Nephron progenitor cell (in vitro differentiated cells): Measurements from ENCODE around the gene NGEF.

Experiments used
- DNase-seq: peaks from one replicate; pipeline ENCODE4 v3.0.0; 2021
- H3K27ac Mint-ChIP-seq: 2 replicates; pipeline ENCODE4 v1.8.0; 2021; ENCODE audit warnings: mild to moderate bottlenecking, moderate library complexity, mixed read lengths
- H3K27me3 Mint-ChIP-seq: 2 replicates; pipeline ENCODE4 v1.8.0; 2021; ENCODE audit warnings: mild to moderate bottlenecking, low read depth, mixed read lengths; ENCODE audit not compliant: poor library complexity
- H3K36me3 Mint-ChIP-seq: 2 replicates; pipeline ENCODE4 v1.8.0; 2021; ENCODE audit warnings: low read depth, mixed read lengths
- H3K4me1 Mint-ChIP-seq: 2 replicates; pipeline ENCODE4 v1.8.0; 2021; ENCODE audit warnings: mixed read lengths
- H3K4me3 Mint-ChIP-seq: 2 replicates; pipeline ENCODE4 v1.8.0; 2021; ENCODE audit warnings: mild to moderate bottlenecking, moderate library complexity, mixed read lengths
- H3K9me3 Mint-ChIP-seq: 2 replicates; pipeline ENCODE4 v1.8.0; 2021; ENCODE audit warnings: mild to moderate bottlenecking, moderate library complexity, mixed read lengths
- CTCF ChIP-seq: fragments of 200-600 bp; sonication (generic); IDR thresholded peaks from 2 replicates; pipeline ENCODE4 v1.5.0; 2021; ENCODE audit warnings: antibody characterized with exemption

NGEF gene

DNA sequence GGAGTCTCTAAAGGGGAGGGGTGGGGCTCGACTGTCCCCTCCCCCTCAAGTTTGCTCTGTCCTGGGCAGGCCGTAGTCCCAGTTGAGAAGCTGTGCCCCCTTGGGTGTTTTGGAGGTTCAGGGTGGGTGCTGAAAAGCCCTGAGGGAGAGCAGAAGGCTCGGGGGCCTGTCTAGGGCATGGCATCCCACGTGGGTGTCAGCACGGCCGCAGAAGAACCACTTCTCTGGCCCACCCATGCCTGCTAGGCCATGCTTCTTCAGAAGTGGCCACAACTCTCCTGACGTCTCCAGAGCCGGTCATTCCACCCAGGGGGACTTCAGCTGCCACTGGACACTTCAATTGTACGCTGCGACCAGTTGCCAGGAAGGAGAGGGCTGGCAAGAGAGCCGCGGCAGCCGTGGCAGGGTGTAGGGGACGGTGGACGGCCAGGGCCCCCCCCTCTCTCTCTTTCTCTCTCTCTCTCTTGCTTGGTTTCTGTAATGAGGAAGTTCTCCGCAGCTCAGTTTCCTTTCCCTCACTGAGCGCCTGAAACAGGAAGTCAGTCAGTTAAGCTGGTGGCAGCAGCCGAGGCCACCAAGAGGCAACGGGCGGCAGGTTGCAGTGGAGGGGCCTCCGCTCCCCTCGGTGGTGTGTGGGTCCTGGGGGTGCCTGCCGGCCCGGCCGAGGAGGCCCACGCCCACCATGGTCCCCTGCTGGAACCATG lies 46.9 kb upstream of the NGEF start, which contains the start of gene INPP5D:
TSS of gene INPP5D (plus strand) at position 546 of the 704 bp plus-strand sequence. CDS start at position 683, 137 bp downstream.
- H3K36me3 Mint-ChIP-seq = no peaks in the 10 kb centered on the region
- peaks cover 48% of the 10 kb centered on the region for H3K4me1 Mint-ChIP-seq
- no peak within 1 kb of the TSS for H3K4me3 Mint-ChIP-seq
- peak within 1 kb of the TSS; percentile 90 for H3K27ac Mint-ChIP-seq
- H3K9me3 Mint-ChIP-seq = no peaks in the 10 kb centered on the region
- peaks cover 15% of the 10 kb centered on the region for H3K27me3 Mint-ChIP-seq
- TF ChIP-seq CTCF = no peak
- DNase-seq = no peak

DNA sequence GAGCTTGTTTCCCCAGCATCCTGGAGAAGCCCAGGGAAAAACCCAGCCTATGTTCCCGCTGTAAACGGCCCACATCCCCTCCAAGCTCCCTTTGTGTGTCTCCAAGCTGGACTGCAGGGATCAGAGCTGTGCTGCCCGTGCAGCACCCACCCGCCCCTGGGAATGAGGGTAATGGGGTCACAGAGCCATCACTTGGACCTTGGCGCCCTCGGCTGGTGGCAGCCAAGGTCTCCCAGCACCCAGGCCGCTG lies 46.4 kb upstream of the NGEF start:
- no peak overlapping the region for H3K27ac Mint-ChIP-seq
- no peaks in the 10 kb centered on the region for H3K36me3 Mint-ChIP-seq
- no peak for DNase-seq
- H3K4me3 Mint-ChIP-seq = no peak overlapping the region
- no peaks in the 10 kb centered on the region for H3K9me3 Mint-ChIP-seq
- TF ChIP-seq CTCF = no peak
- H3K27me3 Mint-ChIP-seq = peaks cover 20% of the 10 kb centered on the region
- peaks cover 48% of the 10 kb centered on the region for H3K4me1 Mint-ChIP-seq

DNA sequence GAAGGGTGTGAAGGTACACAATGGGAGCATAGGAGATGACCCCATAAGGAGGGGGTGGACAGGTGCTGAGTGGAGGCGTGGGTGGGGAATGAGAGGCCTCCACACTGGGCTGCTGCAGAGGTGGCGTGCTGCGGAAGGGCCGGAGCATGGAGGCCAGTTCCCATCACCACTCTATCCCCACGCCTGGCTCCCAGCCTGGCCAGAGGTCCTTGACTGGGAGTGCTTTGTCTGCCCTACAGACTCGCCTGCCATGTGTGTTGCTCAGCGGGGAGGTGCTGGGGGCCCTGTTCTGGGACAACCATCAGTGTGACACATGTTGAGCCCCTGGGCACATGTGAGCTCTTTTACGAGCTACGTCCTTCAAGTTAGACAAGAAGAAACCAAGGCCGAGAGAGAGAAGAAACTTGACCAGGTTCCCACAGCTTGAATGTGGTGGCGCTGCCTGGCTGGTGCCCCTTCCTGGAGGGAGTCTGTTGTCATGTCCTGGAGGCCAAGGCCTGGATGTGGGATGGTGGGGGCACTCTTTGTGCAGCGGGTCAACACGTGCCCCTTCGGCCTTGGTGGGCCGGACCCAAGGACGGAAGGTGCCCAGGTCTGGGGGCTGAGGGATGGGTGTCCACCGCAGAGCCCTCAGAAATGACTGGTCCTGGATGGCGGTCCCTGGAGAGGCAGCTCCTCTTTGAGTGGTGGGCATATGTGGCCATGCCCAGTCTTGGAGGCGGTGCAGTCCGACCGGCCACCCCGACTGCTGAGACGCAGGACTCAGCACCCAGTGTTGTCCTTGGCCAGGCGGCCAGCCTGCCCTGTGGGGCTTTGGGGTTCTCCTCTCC lies 45.9 kb upstream of the NGEF start:
- DNase-seq = no peak
- Mint-ChIP-seq H3K36me3 (no peaks in the 10 kb centered on the region), H3K27ac (no peak overlapping the region), H3K4me1 (peaks cover 48% of the 10 kb centered on the region), H3K27me3 (peaks cover 25% of the 10 kb centered on the region), H3K9me3 (no peaks in the 10 kb centered on the region), H3K4me3 (no peak overlapping the region)
- TF ChIP-seq CTCF = no peak

DNA sequence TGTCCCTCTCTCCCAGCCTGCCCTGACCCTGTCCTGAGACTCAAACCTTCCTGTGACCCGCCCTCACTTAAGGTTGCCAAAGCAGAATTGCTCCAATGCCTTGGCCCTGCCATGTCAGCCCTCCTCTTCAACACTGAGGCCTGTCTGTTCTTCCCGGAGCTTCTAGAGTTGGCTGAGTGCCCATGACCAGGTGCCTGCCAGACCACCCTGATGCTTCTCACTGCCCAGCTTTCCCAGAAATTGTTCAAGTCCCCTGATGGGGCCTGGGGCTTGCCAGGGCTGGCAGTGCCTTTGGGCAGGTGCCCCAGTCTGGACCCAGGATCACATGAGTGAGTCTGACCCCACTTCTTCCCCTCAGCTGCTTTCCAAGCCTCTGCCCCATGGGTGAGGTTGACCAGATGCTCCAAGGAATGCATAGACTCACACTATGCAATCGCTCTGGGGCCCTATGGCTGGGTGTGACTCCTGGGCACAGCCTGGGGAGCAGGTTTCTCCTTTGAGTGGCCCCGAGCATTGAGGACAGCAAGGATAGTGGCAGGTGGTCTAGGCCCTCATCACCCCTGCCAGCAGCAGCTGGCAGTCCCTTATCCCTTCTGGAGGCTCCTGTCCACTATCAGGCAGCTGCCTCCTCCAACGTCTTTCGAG lies 44.0 kb upstream of the NGEF start:
- H3K4me1 Mint-ChIP-seq = peaks cover 32% of the 10 kb centered on the region
- H3K27ac Mint-ChIP-seq = no peak overlapping the region
- TF ChIP-seq CTCF = no peak
- H3K4me3 Mint-ChIP-seq = no peak overlapping the region
- peaks cover 36% of the 10 kb centered on the region for H3K27me3 Mint-ChIP-seq
- no peaks in the 10 kb centered on the region for H3K36me3 Mint-ChIP-seq
- DNase-seq = no peak
- H3K9me3 Mint-ChIP-seq = no peaks in the 10 kb centered on the region

DNA sequence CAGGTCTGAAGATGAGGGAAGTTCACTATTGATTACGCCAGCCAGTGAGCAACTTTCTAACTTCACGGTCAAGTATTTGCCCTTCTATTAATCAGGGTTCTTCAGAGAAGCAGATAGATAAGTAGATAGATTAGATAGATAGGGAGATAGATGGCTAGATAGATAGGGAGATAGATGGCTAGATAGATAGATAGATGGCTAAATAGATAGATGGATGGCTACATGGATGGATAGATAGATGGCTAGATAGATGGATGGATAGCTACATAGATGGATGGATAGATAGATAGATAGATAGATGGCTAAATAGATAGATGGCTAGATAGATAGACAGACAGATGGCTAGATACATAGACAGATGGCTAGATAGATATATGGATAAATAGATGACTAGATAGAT lies 42.3 kb upstream of the NGEF start:
- no peaks in the 10 kb centered on the region for H3K9me3 Mint-ChIP-seq
- no peak for DNase-seq
- no peak overlapping the region for H3K27ac Mint-ChIP-seq
- TF ChIP-seq CTCF = no peak
- H3K4me3 Mint-ChIP-seq = no peak overlapping the region
- peaks cover 51% of the 10 kb centered on the region for H3K27me3 Mint-ChIP-seq
- H3K4me1 Mint-ChIP-seq = peaks cover 31% of the 10 kb centered on the region
- H3K36me3 Mint-ChIP-seq = no peaks in the 10 kb centered on the region
